Smooth muscle cell (in vitro differentiated cells): ENCODE measurements around the gene WDR90. TPM values are rescaled to one million over a fixed set of nuclear protein-coding genes. Genes with fewer than 3 reads are reported as not detected.

ENCODE experiments used
- DNase-seq: peaks from one replicate; lab custom pipeline; 2025; ENCODE audit not compliant: unreplicated experiment; lab: John Stamatoyannopoulos, UW
- H2AFZ ChIP-seq: fragments of 200-600 bp; sonication (generic); 2 replicates; pipeline ENCODE4 v1.6.0; 2016; ENCODE audit warnings: antibody characterized with exemption, low read depth, mild to moderate bottlenecking
- H3F3A ChIP-seq: fragments of 200-600 bp; sonication (generic); 2 replicates; pipeline ENCODE4 v1.6.0; 2017; ENCODE audit warnings: antibody characterized with exemption, low read depth
- H3K27ac ChIP-seq: fragments of 200-600 bp; sonication (generic); 2 replicates; pipeline ENCODE4 v1.5.1; 2016; ENCODE audit warnings: low read depth, mild to moderate bottlenecking
- H3K27me3 ChIP-seq: fragments of 200-600 bp; sonication (generic); 2 replicates; pipeline ENCODE4 v1.6.1; 2016; ENCODE audit warnings: low read depth, mild to moderate bottlenecking
- H3K36me3 ChIP-seq: fragments of 200-600 bp; sonication (generic); 2 replicates; pipeline ENCODE4 v1.5.1; 2016; ENCODE audit warnings: low read depth
- H3K4me1 ChIP-seq: fragments of 200-600 bp; sonication (generic); 2 replicates; pipeline ENCODE4 v1.5.1; 2016; ENCODE audit warnings: low read depth
- H3K4me2 ChIP-seq: fragments of 200-600 bp; sonication (generic); 2 replicates; pipeline ENCODE4 v1.6.0; 2016; ENCODE audit warnings: mild to moderate bottlenecking
- H3K4me3 ChIP-seq: fragments of 200-600 bp; sonication (generic); 2 replicates; pipeline ENCODE4 v1.5.1; 2016; ENCODE audit warnings: mild to moderate bottlenecking
- H3K79me2 ChIP-seq: fragments of 200-600 bp; sonication (generic); 2 replicates; pipeline ENCODE4 v1.6.0; 2016; ENCODE audit warnings: low read depth, mild to moderate bottlenecking
- H3K9ac ChIP-seq: fragments of 200-600 bp; sonication (generic); 2 replicates; pipeline ENCODE4 v1.6.0; 2016; ENCODE audit warnings: low read depth
- H3K9me3 ChIP-seq: fragments of 200-600 bp; sonication (generic); replicated peaks from 2 replicates; pipeline ENCODE4 v1.5.1; 2016; ENCODE audit warnings: low read depth
- H4K20me1 ChIP-seq: fragments of 200-600 bp; sonication (generic); 2 replicates; pipeline ENCODE4 v1.6.0; 2016; ENCODE audit warnings: low read depth
- WGBS: methylation state at CpG from one replicate; pipeline ENCODE4 v1.1.7; 2016; ENCODE audit warnings: low lambda C conversion rate; 5-methylcytosine and 5-hydroxymethylcytosine counted together
- polyA plus RNA-seq: library from polyadenylated mRNA; unstranded; fragments of >200 nt; fragmentation: Nextera tagmentation; extraction: Ambion mirVana; gene quantifications from 2 replicates; pipeline ENCODE4 v1.2.1, GENCODE V29; 2016
- total RNA-seq: library from RNA; depleted of rRNA; stranded (reverse); fragments of >200 nt; gene quantifications from 2 replicates; pipeline ENCODE4 v1.2.3, GENCODE V29; 2014
- TF ChIP-seq, protein P1 (sequence below): fragments of 200-600 bp; sonication (generic); IDR thresholded peaks from 2 replicates; pipeline ENCODE4 v1.5.1; 2017; ENCODE audit warnings: borderline replicate concordance, mild to moderate bottlenecking, antibody characterized with exemption; ENCODE audit not compliant: insufficient read depth, poor library complexity, severe bottlenecking

The WDR90 gene
- total and polyA plus RNA-seq, 2 experiments from 2014 or later, result 8.4 to 10.4 TPM

DNA sequence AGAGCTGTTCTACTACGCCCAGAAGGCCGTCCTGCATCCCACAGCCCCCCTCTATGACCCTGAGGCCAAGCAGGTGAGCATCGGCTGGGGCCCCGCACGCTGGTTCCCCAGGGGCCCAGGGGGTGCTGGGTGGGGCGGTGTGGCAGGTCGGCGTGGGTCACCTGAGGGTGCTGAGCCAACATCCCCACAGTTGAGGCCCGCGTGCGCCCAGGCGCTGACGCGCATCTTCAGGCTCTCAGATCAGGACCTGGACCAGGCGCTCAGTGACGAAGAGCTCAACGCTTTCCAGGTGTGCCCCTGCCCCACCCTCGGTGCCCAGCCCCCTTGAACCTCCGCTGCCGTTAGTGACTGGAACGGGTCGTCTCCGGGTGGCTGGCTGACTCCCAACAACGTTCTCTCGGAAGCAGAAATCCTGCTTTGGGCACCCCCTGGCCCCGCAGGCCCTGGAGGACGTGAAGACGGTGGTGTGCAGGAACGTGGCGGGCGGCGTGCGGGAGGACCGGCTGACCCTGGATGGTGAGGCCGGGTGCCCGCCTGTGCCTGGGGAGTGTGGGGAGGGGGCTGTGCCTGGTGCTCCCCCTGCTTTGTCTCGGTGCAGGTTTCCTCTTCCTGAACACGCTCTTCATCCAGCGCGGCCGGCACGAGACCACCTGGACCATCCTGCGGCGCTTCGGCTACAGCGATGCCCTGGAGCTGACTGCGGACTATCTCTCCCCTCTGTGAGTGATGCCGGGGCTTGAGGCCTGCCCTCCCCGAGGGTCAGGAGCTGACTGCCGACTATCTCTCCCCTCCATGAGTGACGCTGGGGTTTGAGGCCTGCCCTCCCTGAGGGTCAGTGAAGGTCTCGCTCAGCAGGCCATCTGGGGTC, 21.6 kb downstream of the WDR90 start:
- no peak overlapping the region for H3K4me3 ChIP-seq
- H3K27me3 ChIP-seq, result no peaks in the 10 kb centered on the region
- peaks cover 22% of the 10 kb centered on the region for H3K79me2 ChIP-seq
- H3K4me1 ChIP-seq, result peaks cover 11% of the 10 kb centered on the region
- no peak overlapping the region for H3K9ac ChIP-seq
- WGBS, result 96% methylated on average over 52 of the region's 52 CpGs
- H3F3A ChIP-seq, result peaks cover 4% of the 10 kb centered on the region
- TF ChIP-seq, protein P1, sequence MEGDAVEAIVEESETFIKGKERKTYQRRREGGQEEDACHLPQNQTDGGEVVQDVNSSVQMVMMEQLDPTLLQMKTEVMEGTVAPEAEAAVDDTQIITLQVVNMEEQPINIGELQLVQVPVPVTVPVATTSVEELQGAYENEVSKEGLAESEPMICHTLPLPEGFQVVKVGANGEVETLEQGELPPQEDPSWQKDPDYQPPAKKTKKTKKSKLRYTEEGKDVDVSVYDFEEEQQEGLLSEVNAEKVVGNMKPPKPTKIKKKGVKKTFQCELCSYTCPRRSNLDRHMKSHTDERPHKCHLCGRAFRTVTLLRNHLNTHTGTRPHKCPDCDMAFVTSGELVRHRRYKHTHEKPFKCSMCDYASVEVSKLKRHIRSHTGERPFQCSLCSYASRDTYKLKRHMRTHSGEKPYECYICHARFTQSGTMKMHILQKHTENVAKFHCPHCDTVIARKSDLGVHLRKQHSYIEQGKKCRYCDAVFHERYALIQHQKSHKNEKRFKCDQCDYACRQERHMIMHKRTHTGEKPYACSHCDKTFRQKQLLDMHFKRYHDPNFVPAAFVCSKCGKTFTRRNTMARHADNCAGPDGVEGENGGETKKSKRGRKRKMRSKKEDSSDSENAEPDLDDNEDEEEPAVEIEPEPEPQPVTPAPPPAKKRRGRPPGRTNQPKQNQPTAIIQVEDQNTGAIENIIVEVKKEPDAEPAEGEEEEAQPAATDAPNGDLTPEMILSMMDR, result no peak
- no peak overlapping the region for H2AFZ ChIP-seq
- DNase-seq, result no peak
- no peaks in the 10 kb centered on the region for H3K9me3 ChIP-seq
- H3K36me3 ChIP-seq, result no peaks in the 10 kb centered on the region
- no peak overlapping the region for H3K4me2 ChIP-seq
- no peak overlapping the region for H3K27ac ChIP-seq
- peaks cover 35% of the 10 kb centered on the region for H4K20me1 ChIP-seq

DNA sequence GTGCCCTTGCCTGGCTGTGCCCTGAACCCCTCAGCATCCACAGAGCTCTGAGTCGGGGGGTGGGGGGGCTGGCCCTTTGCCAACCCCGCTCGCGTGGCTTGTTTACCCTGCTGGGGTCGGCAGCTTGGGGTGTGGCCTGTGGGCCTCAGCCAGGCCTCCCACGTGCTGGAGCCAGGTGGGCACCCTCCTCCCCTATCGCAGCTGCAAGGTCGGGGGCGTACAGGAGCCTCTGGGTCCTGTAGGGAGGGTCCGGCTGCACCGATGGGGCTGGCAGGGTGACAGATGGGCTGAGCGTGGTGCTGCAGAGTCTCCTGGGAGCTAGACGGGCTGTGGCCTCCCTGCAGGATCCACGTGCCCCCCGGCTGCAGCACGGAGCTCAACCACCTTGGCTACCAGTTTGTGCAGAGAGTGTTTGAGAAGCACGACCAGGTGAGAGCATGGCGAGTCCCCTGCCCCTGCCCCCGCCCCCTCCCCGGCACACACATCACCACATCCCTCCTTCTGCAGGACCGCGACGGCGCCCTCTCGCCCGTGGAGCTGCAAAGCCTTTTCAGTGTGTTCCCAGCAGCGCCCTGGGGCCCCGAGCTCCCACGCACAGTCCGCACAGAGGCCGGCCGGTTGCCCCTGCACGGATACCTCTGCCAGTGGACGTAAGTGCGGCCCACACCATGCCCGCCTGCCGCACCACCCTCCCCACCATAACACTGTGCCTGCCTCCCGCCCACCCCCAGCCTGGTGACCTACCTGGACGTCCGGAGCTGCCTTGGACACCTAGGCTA, 22.4 kb downstream of the WDR90 start:
- Histone ChIP-seq H3K4me2 (no peak overlapping the region), H4K20me1 (peaks cover 35% of the 10 kb centered on the region), H3K27ac (no peak overlapping the region), H3K4me1 (peaks cover 11% of the 10 kb centered on the region), H3K79me2 (peaks cover 22% of the 10 kb centered on the region), H3K9me3 (no peaks in the 10 kb centered on the region), H3K4me3 (no peak overlapping the region), H2AFZ (no peak overlapping the region), H3F3A (peaks cover 4% of the 10 kb centered on the region), H3K27me3 (no peaks in the 10 kb centered on the region), H3K9ac (no peak overlapping the region), H3K36me3 (no peaks in the 10 kb centered on the region)
- DNase-seq, result no peak
- WGBS, result 97% methylated on average over 22 of the region's 40 CpGs
- TF ChIP-seq, protein P1, result no peak

DNA sequence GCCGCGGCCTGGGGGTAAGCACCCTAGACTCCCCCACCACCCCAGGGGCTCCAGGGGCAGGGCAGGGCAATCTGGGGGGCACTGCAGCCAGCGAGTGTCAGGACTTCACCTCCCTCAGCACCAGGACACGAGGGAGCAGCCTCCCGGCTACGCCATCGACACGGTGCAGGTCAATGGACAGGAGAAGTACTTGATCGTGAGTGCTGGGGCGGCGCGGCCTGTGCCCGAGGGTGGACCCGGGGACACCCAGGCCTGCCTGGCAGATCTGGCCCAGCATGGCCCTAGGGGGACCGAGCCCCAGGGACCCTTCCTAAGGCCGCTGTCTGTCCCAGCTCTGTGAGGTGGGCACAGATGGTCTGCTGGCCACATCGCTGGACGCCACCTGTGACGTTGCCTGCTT, 23.2 kb downstream of the WDR90 start:
- H3K9me3 ChIP-seq, result no peaks in the 10 kb centered on the region
- H3K27me3 ChIP-seq, result no peaks in the 10 kb centered on the region
- H3K79me2 ChIP-seq, result peaks cover 22% of the 10 kb centered on the region
- H3K4me1 ChIP-seq, result peaks cover 11% of the 10 kb centered on the region
- H3K36me3 ChIP-seq, result no peaks in the 10 kb centered on the region
- no peak overlapping the region for H3K9ac ChIP-seq
- no peak overlapping the region for H3K4me2 ChIP-seq
- H2AFZ ChIP-seq, result no peak overlapping the region
- DNase-seq, result no peak
- 98% methylated on average over 19 of the region's 19 CpGs for WGBS
- no peak overlapping the region for H3K27ac ChIP-seq
- H3K4me3 ChIP-seq, result no peak overlapping the region
- peaks cover 35% of the 10 kb centered on the region for H4K20me1 ChIP-seq
- TF ChIP-seq, protein P1, result no peak
- peaks cover 4% of the 10 kb centered on the region for H3F3A ChIP-seq
